Measurements from ENCODE around the gene ZNF627.

- no peak for TF ChIP-seq POLR2AphosphoS5 (IDR thresholded peaks at IDR 0.05)
- TF ChIP-seq CTCF (IDR thresholded peaks at IDR 0.05; ENCODE audit: poor library complexity, severe bottlenecking): no peak
- TF ChIP-seq EP300 (conservative IDR thresholded peaks at IDR 0.05; ENCODE audit: poor library complexity, severe bottlenecking): no peak
- no peak for TF ChIP-seq EZH2 (IDR thresholded peaks at IDR 0.05; ENCODE audit: borderline replicate concordance, insufficient read depth, low read length, poor library complexity, severe bottlenecking)
- TF ChIP-seq MXI1 (conservative IDR thresholded peaks at IDR 0.05; ENCODE audit: poor library complexity, severe bottlenecking): no peak
- TF ChIP-seq TAF1 (IDR thresholded peaks at IDR 0.05; ENCODE audit: low read depth): no peak
- no peak for TF ChIP-seq REST (IDR thresholded peaks at IDR 0.05; ENCODE audit: borderline replicate concordance)
- TF ChIP-seq SMC3 (conservative IDR thresholded peaks at IDR 0.05; ENCODE audit: poor library complexity): no peak
- no peak for TF ChIP-seq RAD21 (conservative IDR thresholded peaks at IDR 0.05)
Observed at GRCh38 chr19:11641244-11641643, 44.0 kb downstream of the ZNF627 start.
